GM12801 (cell line): ENCODE measurements around the gene TCF12.

Experiments used
- CTCF ChIP-seq: IDR thresholded peaks from one replicate; pipeline ENCODE4 v1.5.1; 2011; ENCODE audit warnings: control low read depth; ENCODE audit not compliant: insufficient read length; ENCODE audit errors: extremely low read depth

TCF12 gene

GRCh38 chr15:56948000-56948763 is 29.7 kb downstream of the TCF12 start:
- TF ChIP-seq CTCF, result no peak

- no peak for TF ChIP-seq CTCF
Observed at GRCh38 chr15:56948764-56949101, 30.3 kb downstream of the TCF12 start.

GRCh38 chr15:56950979-56951378 is 32.5 kb downstream of the TCF12 start:
- TF ChIP-seq CTCF, result no peak

- no peak for TF ChIP-seq CTCF
Observed at GRCh38 chr15:56953790-56954189, 35.3 kb downstream of the TCF12 start.

- no peak for TF ChIP-seq CTCF
Observed at GRCh38 chr15:56956538-56956937, 38.1 kb downstream of the TCF12 start.

GRCh38 chr15:56957812-56958406 is 39.5 kb downstream of the TCF12 start:
- TF ChIP-seq CTCF, result no peak

- no peak for TF ChIP-seq CTCF
Observed at GRCh38 chr15:56959318-56959648, 40.8 kb downstream of the TCF12 start.
